Neural cell (in vitro differentiated cells): Measurements from ENCODE around the gene SLC39A3. TPM values are rescaled to one million over a fixed set of nuclear protein-coding genes. Genes with fewer than 3 reads are reported as not detected.

Experiments
- H2AFZ ChIP-seq: fragments of 200-600, 300-800 bp; sonication (generic), shearing (Covaris generic); 2 replicates; pipeline ENCODE4 v1.6.0; 2014; ENCODE audit warnings: low read depth, mild to moderate bottlenecking, antibody characterized with exemption, low read length, moderate library complexity
- H3F3A ChIP-seq: fragments of 200-600 bp; shearing (Covaris generic); 2 replicates; pipeline ENCODE4 v1.6.1; 2016; ENCODE audit warnings: mild to moderate bottlenecking, moderate library complexity, mixed read lengths, antibody characterized with exemption, low read length; ENCODE audit not compliant: insufficient read depth, poor library complexity, severe bottlenecking
- H3K27ac ChIP-seq: fragments of 200-600, 300-800 bp; sonication (generic), shearing (Covaris generic); 2 replicates; pipeline ENCODE4 v1.5.1; 2014; ENCODE audit warnings: mild to moderate bottlenecking, low read length, moderate library complexity
- H3K27me3 ChIP-seq: fragments of 300-800, 200-600 bp; sonication (generic), shearing (Covaris generic); 2 replicates; pipeline ENCODE4 v1.6.0; 2014; ENCODE audit warnings: mild to moderate bottlenecking, low read depth, low read length, moderate library complexity; ENCODE audit not compliant: insufficient read depth
- H3K36me3 ChIP-seq: fragments of 300-800, 200-600 bp; sonication (generic), shearing (Covaris generic); 2 replicates; pipeline ENCODE4 v1.5.1; 2014; ENCODE audit warnings: mild to moderate bottlenecking, antibody characterized with exemption, low read length, moderate library complexity; ENCODE audit not compliant: insufficient read depth
- H3K4me2 ChIP-seq: fragments of 300-800, 200-600 bp; sonication (generic), shearing (Covaris generic); 2 replicates; pipeline ENCODE4 v1.6.0; 2014; ENCODE audit warnings: mild to moderate bottlenecking, low read length
- H3K4me3 ChIP-seq: fragments of 300-800, 200-600 bp; sonication (generic), shearing (Covaris generic); 2 replicates; pipeline ENCODE4 v1.5.1; 2014; ENCODE audit warnings: mild to moderate bottlenecking, low read length, moderate library complexity
- H3K79me2 ChIP-seq: fragments of 200-600 bp; shearing (Covaris generic); replicated peaks from 2 replicates; pipeline ENCODE4 v1.6.0; 2014; ENCODE audit warnings: mild to moderate bottlenecking, low read length, moderate library complexity; ENCODE audit not compliant: insufficient read depth
- H3K9ac ChIP-seq: fragments of 300-800, 200-600 bp; sonication (generic), shearing (Covaris generic); 2 replicates; pipeline ENCODE4 v1.6.1; 2016; ENCODE audit warnings: mild to moderate bottlenecking, low read length, mixed read lengths
- H3K9me2 ChIP-seq: fragments of 200-600 bp; shearing (Covaris generic); 2 replicates; pipeline ENCODE4 v1.6.1; 2016; ENCODE audit warnings: mild to moderate bottlenecking, low read length, mixed read lengths; ENCODE audit not compliant: insufficient read depth
- H3K9me3 ChIP-seq: fragments of 200-600, 300-800 bp; sonication (generic), shearing (Covaris generic); 2 replicates; pipeline ENCODE4 v1.6.1; 2016; ENCODE audit warnings: mild to moderate bottlenecking, mixed run types, low read length, moderate library complexity, mixed read lengths
- H4K20me1 ChIP-seq: fragments of 200-600 bp; shearing (Covaris generic); 2 replicates; pipeline ENCODE4 v1.6.1; 2016; ENCODE audit warnings: mild to moderate bottlenecking, mixed run types; ENCODE audit not compliant: insufficient read depth
- CTCF ChIP-seq: fragments of 450-650 bp; IDR thresholded peaks from 2 replicates; pipeline ENCODE4 v1.5.1; 2014; ENCODE audit warnings: antibody characterized with exemption, mild to moderate bottlenecking, moderate library complexity; ENCODE audit not compliant: poor library complexity, severe bottlenecking
- EP300 ChIP-seq: fragments of 450-650 bp; conservative IDR thresholded peaks from 2 replicates; pipeline ENCODE4 v1.6.1; 2014; ENCODE audit warnings: antibody characterized with exemption, mild to moderate bottlenecking, moderate library complexity; ENCODE audit not compliant: poor library complexity, severe bottlenecking
- EZH2 ChIP-seq: fragments of 200-600, 300-800 bp; shearing (Covaris generic), sonication (generic); IDR thresholded peaks from 2 replicates; pipeline ENCODE4 v1.6.1; 2014; ENCODE audit warnings: antibody characterized with exemption, low read length, borderline replicate concordance, mild to moderate bottlenecking; ENCODE audit not compliant: insufficient read depth, poor library complexity, severe bottlenecking
- MXI1 ChIP-seq: fragments of 450-650 bp; conservative IDR thresholded peaks from 2 replicates; pipeline ENCODE4 v1.6.1; 2014; ENCODE audit warnings: antibody characterized with exemption, mild to moderate bottlenecking; ENCODE audit not compliant: poor library complexity, severe bottlenecking
- POLR2AphosphoS5 ChIP-seq: IDR thresholded peaks from 2 replicates; pipeline ENCODE4 v1.6.1; 2012
- REST ChIP-seq: IDR thresholded peaks from 2 replicates; pipeline ENCODE4 v1.6.1; 2012; ENCODE audit warnings: borderline replicate concordance
- SMC3 ChIP-seq: fragments of 450-650 bp; conservative IDR thresholded peaks from 2 replicates; pipeline ENCODE4 v1.6.1; 2014; ENCODE audit warnings: antibody characterized with exemption, mild to moderate bottlenecking, moderate library complexity; ENCODE audit not compliant: poor library complexity
- polyA plus RNA-seq: library from polyadenylated mRNA; depleted of rRNA; stranded (reverse); fragments of >200 nt; gene quantifications from 2 replicates; pipeline ENCODE4 v1.2.3, GENCODE V29; 2014

SLC39A3 gene
- polyA plus RNA-seq, 1 donor from 2014 or later = 72.8 TPM

DNA sequence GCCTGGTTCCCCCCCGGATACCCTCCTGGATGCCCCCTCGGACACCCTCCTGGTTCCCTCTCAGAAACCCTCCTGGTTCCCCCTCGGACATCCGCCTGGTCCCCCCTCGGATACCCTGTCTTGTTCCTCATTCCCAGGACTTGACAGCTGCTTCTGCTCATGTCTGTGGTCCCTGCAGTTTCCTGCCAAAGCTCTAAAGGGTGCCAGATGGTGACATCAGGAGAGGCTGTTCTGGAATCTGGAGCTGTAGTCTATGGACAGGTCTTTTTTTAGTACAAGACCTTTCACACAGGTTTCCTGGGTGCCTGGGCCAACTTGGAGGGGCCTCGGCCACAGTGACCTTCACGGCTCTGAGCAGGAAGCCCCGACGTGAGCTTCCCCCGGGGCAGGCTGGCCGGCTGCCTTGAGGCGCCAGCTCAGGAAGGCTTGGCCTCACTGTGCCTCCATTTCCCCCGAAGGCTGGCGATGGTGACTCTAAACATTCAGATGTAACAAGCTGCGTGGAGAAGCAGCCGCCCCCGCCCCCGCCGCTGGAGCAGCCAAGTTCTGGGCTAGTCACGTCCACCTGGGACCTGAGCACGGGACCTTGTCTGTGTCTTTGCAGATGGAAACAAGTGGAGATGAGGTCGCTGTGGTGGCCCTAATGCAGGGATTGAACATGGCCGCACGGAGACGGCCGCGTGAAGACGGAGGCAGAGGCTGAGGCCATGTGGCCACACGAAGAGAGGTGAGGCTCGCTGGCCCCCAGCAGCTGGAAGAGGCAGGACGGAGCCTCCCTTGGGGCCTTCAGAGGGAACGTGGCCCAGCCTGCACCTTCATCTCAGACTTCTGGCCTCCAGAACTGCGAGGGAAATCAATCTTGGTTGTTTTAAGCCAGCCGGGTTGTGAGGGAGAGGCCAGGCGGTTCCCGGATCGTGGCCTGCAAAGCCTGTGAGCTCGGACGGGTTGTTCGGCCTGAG is 30.5 kb upstream of the SLC39A3 start:
- H3K9me2 ChIP-seq = no peaks in the 10 kb centered on the region
- H3K4me2 ChIP-seq = no peak overlapping the region
- no peaks in the 10 kb centered on the region for H3F3A ChIP-seq
- H4K20me1 ChIP-seq = no peaks in the 10 kb centered on the region
- H3K4me3 ChIP-seq = no peak overlapping the region
- no peaks in the 10 kb centered on the region for H3K27me3 ChIP-seq
- H3K9ac ChIP-seq = no peak overlapping the region
- TF ChIP-seq EP300 = no peak
- no peak for TF ChIP-seq CTCF
- no peak for TF ChIP-seq EZH2
- TF ChIP-seq MXI1 = no peak
- TF ChIP-seq REST = no peak
- no peak for TF ChIP-seq POLR2AphosphoS5
- no peak for TF ChIP-seq SMC3
- H3K9me3 ChIP-seq = no peaks in the 10 kb centered on the region
- H2AFZ ChIP-seq = no peak overlapping the region
- H3K79me2 ChIP-seq = peaks cover 15% of the 10 kb centered on the region
- no peaks in the 10 kb centered on the region for H3K36me3 ChIP-seq
- no peak overlapping the region for H3K27ac ChIP-seq

GRCh38 chr19:2769218-2769617 is 29.4 kb upstream of the SLC39A3 start:
- H3K79me2 ChIP-seq = peaks cover 8% of the 10 kb centered on the region
- no peaks in the 10 kb centered on the region for H3K36me3 ChIP-seq
- no peak overlapping the region for H3K27ac ChIP-seq
- no peak overlapping the region for H2AFZ ChIP-seq
- no peaks in the 10 kb centered on the region for H3K9me2 ChIP-seq
- no peak overlapping the region for H3K4me2 ChIP-seq
- no peak overlapping the region for H3K9ac ChIP-seq
- no peaks in the 10 kb centered on the region for H3K9me3 ChIP-seq
- TF ChIP-seq REST (no peak), CTCF (no peak)
- H3K27me3 ChIP-seq = no peaks in the 10 kb centered on the region
- H3K4me3 ChIP-seq = no peak overlapping the region
- no peaks in the 10 kb centered on the region for H3F3A ChIP-seq
- no peaks in the 10 kb centered on the region for H4K20me1 ChIP-seq
